HG03439 (cell line): ENCODE data around the gene RPS15A.
"Not testable (repeated sequence)": the region's sequence is repeated elsewhere in the genome, so short reads cannot be mapped to it uniquely, and the experiment has no call there.

ENCODE experiments used
- ATAC-seq: cut with Tn5 transposase; IDR thresholded peaks from one replicate; pipeline ENCODE4 v1.9.1; 2021; ENCODE audit warnings: mild to moderate bottlenecking, moderate library complexity; ENCODE audit not compliant: unreplicated experiment

The RPS15A gene

GRCh38 chr16:18757960-18758660, 32.0 kb downstream of the RPS15A start:
- ATAC-seq, result not testable (repeated sequence)

DNA sequence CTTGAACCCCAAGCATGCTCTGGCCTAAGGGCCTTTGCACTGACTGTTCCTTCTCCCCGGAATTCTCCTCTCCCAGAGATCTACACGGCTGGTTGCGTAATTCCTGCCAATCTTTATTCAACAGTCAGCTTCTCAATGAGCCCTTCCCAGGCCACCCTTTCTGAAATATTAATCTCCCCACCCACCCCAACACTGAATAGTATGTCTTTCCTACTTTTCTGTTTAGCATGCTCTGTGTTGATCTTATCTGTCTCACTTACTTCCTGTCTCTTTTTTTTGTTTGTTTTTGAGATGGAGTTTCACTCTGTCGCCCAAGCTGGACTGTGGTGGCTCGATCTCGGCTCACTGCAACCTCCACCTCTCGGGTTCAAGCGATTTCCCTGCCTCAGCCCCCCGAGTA, 33.5 kb downstream of the RPS15A start:
- ATAC-seq, result not testable (repeated sequence)

GRCh38 chr16:18742870-18743269, 47.3 kb downstream of the RPS15A start:
- ATAC-seq, result not testable (repeated sequence)

GRCh38 chr16:18740027-18740426, 50.1 kb downstream of the RPS15A start:
- ATAC-seq, result not testable (repeated sequence)

GRCh38 chr16:18738768-18739167, 51.4 kb downstream of the RPS15A start:
- ATAC-seq, result not testable (repeated sequence)

DNA sequence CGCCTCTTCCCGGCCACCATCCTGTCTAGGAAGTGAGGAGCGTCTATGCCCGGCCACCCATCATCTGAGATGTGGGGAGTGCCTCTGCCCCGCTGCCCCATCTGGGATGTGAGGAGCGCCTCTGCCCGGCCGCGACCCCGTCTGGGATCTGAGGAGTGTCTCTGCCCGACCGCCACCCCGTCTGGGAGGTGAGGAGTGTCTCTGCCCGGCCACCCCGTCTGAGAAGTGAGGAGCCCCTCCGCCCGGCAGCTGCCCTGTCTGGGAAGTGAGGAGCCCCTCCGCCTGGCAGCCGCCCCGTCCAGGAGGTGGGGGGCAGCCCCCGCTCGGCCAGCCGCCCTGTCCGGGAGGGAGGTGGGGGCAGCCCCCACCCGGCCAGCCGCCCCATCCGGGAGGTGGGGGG, 55.9 kb downstream of the RPS15A start:
- ATAC-seq, result not testable (repeated sequence)
